ENCODE results near the gene MCM8.

- TF ChIP-seq CTCF (IDR thresholded peaks at IDR 0.05) (no peak), POLR2A (IDR thresholded peaks at IDR 0.05; ENCODE audit: low read depth) (no peak), POLR2AphosphoS5 (IDR thresholded peaks at IDR 0.05) (no peak)
Observed at GRCh38 chr20:6017880-6018279, 67.4 kb downstream of the MCM8 start.
